HEK293T (cell line): ENCODE data around the gene EPHA7.

ENCODE experiments used
- BHLHE40 ChIP-seq: fragments of 450-650 bp; IDR thresholded peaks from 2 replicates; pipeline ENCODE4 v1.6.1; 2016; ENCODE audit warnings: mild to moderate bottlenecking, moderate library complexity, borderline replicate concordance
- ELF4 ChIP-seq: fragments of 450-650 bp; IDR thresholded peaks from 2 replicates; pipeline ENCODE4 v1.6.1; 2017; ENCODE audit warnings: antibody characterized with exemption
- FOXA1 ChIP-seq: fragments of 450-650 bp; IDR thresholded peaks from 2 replicates; pipeline ENCODE4 v1.6.1; 2016; ENCODE audit warnings: mild to moderate bottlenecking
- FOXK2 ChIP-seq: fragments of 450-650 bp; IDR thresholded peaks from 2 replicates; pipeline ENCODE4 v1.6.1; 2016; ENCODE audit warnings: mild to moderate bottlenecking
- FOXM1 ChIP-seq: fragments of 450-650 bp; IDR thresholded peaks from 2 replicates; pipeline ENCODE4 v1.6.1; 2017; ENCODE audit warnings: mild to moderate bottlenecking, borderline replicate concordance
- HDGF ChIP-seq: fragments of 450-650 bp; IDR thresholded peaks from 2 replicates; pipeline ENCODE4 v1.6.1; 2017; ENCODE audit warnings: antibody characterized with exemption, borderline replicate concordance
- LEF1 ChIP-seq: fragments of 450-650 bp; IDR thresholded peaks from 2 replicates; pipeline ENCODE4 v1.6.1; 2017; ENCODE audit warnings: mild to moderate bottlenecking, borderline replicate concordance
- SUZ12 ChIP-seq: fragments of 450-650 bp; IDR thresholded peaks from 2 replicates; pipeline ENCODE4 v1.6.1; 2016; ENCODE audit warnings: mild to moderate bottlenecking
- TARDBP ChIP-seq: fragments of 450-650 bp; IDR thresholded peaks from 2 replicates; pipeline ENCODE4 v1.6.1; 2016
- TF ChIP-seq, protein P1 (sequence below): fragments of 450-650 bp; IDR thresholded peaks from 2 replicates; pipeline ENCODE4 v1.6.1; 2016

DNA sequence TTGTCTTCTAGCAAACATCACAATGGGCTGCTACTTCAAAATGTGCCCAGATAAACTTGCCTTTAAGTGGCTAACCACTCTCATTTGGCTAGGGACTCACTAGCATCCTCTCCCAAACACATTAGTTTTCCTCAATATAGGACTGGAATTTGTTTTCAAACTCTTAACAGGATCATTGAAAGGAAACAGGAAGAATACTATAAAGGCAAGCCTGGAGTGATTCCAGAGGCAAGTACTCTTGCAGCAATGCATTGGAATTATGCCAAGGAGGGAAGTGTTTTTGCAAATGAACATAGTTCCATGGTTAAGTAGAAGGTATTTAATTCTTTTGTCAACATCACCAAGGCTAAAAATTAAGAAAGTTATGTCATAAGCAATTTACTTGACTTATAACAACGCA, 12.2 kb downstream of the EPHA7 start:
- TF ChIP-seq FOXM1 (no peak), HDGF (no peak), BHLHE40 (no peak), SUZ12 (no peak), ELF4 (no peak), FOXK2 (no peak), FOXA1 (no peak), LEF1 (no peak), TARDBP (no peak)
- TF ChIP-seq, protein P1, sequence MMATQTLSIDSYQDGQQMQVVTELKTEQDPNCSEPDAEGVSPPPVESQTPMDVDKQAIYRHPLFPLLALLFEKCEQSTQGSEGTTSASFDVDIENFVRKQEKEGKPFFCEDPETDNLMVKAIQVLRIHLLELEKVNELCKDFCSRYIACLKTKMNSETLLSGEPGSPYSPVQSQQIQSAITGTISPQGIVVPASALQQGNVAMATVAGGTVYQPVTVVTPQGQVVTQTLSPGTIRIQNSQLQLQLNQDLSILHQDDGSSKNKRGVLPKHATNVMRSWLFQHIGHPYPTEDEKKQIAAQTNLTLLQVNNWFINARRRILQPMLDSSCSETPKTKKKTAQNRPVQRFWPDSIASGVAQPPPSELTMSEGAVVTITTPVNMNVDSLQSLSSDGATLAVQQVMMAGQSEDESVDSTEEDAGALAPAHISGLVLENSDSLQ: no peak
